ENCODE data around the gene NTRK3. TPM values are rescaled to one million over a fixed set of nuclear protein-coding genes. Genes with fewer than 3 reads are reported as not detected.
"Not testable (repeated sequence)": the region's sequence is repeated elsewhere in the genome, so short reads cannot be mapped to it uniquely, and the experiment has no call there.

The NTRK3 gene
- total RNA-seq, 2 experiments from 2014 or later, result not detected

GRCh38 chr15:87835830-87836229 is 420.7 kb downstream of the NTRK3 start:
- H3K4me3 Mint-ChIP-seq; DNase-seq; H3K27me3 Mint-ChIP-seq; H3K36me3 Mint-ChIP-seq (ENCODE audit: low read depth); H3K4me1 Mint-ChIP-seq; H3K27ac Mint-ChIP-seq; POLR2A ChIA-PET; CTCF ChIA-PET; H3K9me3 Mint-ChIP-seq: not testable (repeated sequence)

- H3K4me1 Mint-ChIP-seq; H3K27me3 Mint-ChIP-seq; H3K36me3 Mint-ChIP-seq (ENCODE audit: low read depth); H3K4me3 Mint-ChIP-seq; POLR2A ChIA-PET; DNase-seq; H3K9me3 Mint-ChIP-seq; H3K27ac Mint-ChIP-seq; CTCF ChIA-PET: not testable (repeated sequence)
Observed at GRCh38 chr15:87833333-87833732, 423.2 kb downstream of the NTRK3 start.

GRCh38 chr15:87829332-87830050 is 427.0 kb downstream of the NTRK3 start:
- no peak overlapping the region for H3K27ac Mint-ChIP-seq
- H3K36me3 Mint-ChIP-seq (ENCODE audit: low read depth), result no peaks in the 10 kb centered on the region
- H3K4me1 Mint-ChIP-seq, result no peaks in the 10 kb centered on the region
- H3K27me3 Mint-ChIP-seq, result no peaks in the 10 kb centered on the region
- no peak overlapping the region for H3K4me3 Mint-ChIP-seq
- peaks cover 5% of the 10 kb centered on the region for H3K9me3 Mint-ChIP-seq
- ChIA-PET CTCF (no interaction called here), POLR2A (no interaction called here)
- no peak for DNase-seq

GRCh38 chr15:87828608-87829007 is 427.9 kb downstream of the NTRK3 start:
- CTCF ChIA-PET, result no interaction called here
- no peak for DNase-seq
- H3K27me3 Mint-ChIP-seq, result no peaks in the 10 kb centered on the region
- POLR2A ChIA-PET, result no interaction called here
- H3K36me3 Mint-ChIP-seq (ENCODE audit: low read depth), result no peaks in the 10 kb centered on the region
- H3K4me1 Mint-ChIP-seq, result no peaks in the 10 kb centered on the region
- peaks cover 5% of the 10 kb centered on the region for H3K9me3 Mint-ChIP-seq
- no peak overlapping the region for H3K27ac Mint-ChIP-seq
- no peak overlapping the region for H3K4me3 Mint-ChIP-seq

- no peak for DNase-seq
- Mint-ChIP-seq H3K27me3 (no peaks in the 10 kb centered on the region), H3K4me1 (no peaks in the 10 kb centered on the region), H3K36me3 (ENCODE audit: low read depth) (no peaks in the 10 kb centered on the region), H3K27ac (no peak overlapping the region), H3K9me3 (peaks cover 2% of the 10 kb centered on the region), H3K4me3 (no peak overlapping the region)
- CTCF ChIA-PET, result no interaction called here
- POLR2A ChIA-PET, result no interaction called here
Observed at GRCh38 chr15:87827131-87827530, 429.4 kb downstream of the NTRK3 start.

GRCh38 chr15:87826119-87826747 is 430.3 kb downstream of the NTRK3 start:
- Mint-ChIP-seq H3K36me3 (ENCODE audit: low read depth) (no peaks in the 10 kb centered on the region), H3K27me3 (no peaks in the 10 kb centered on the region), H3K27ac (no peak overlapping the region), H3K4me3 (no peak overlapping the region), H3K9me3 (peaks cover 2% of the 10 kb centered on the region), H3K4me1 (no peaks in the 10 kb centered on the region)
- CTCF ChIA-PET, result no interaction called here
- POLR2A ChIA-PET, result no interaction called here
- no peak for DNase-seq

- no peak overlapping the region for H3K27ac Mint-ChIP-seq
- DNase-seq, result no peak
- no peak overlapping the region for H3K4me3 Mint-ChIP-seq
- no peaks in the 10 kb centered on the region for H3K4me1 Mint-ChIP-seq
- ChIA-PET CTCF (interaction anchor here (0.6 kb wide), 1 partner anchor 352 kb away, joined by 3 read pairs; no protein-coding TSS in a partner anchor), POLR2A (no interaction called here)
- H3K36me3 Mint-ChIP-seq (ENCODE audit: low read depth), result no peaks in the 10 kb centered on the region
- no peaks in the 10 kb centered on the region for H3K9me3 Mint-ChIP-seq
- H3K27me3 Mint-ChIP-seq, result no peaks in the 10 kb centered on the region
Observed at GRCh38 chr15:87818756-87819155, 437.8 kb downstream of the NTRK3 start.

- no peaks in the 10 kb centered on the region for H3K9me3 Mint-ChIP-seq
- POLR2A ChIA-PET, result no interaction called here
- CTCF ChIA-PET, result no interaction called here
Observed at GRCh38 chr15:87817553-87817952, 439.0 kb downstream of the NTRK3 start.

GRCh38 chr15:87816811-87817210 is 439.7 kb downstream of the NTRK3 start:
- no peak overlapping the region for H3K27ac Mint-ChIP-seq
- CTCF ChIA-PET, result no interaction called here
- no peaks in the 10 kb centered on the region for H3K4me1 Mint-ChIP-seq
- H3K36me3 Mint-ChIP-seq (ENCODE audit: low read depth), result no peaks in the 10 kb centered on the region
- DNase-seq, result no peak
- no peaks in the 10 kb centered on the region for H3K9me3 Mint-ChIP-seq
- POLR2A ChIA-PET, result no interaction called here
- no peak overlapping the region for H3K4me3 Mint-ChIP-seq
- no peaks in the 10 kb centered on the region for H3K27me3 Mint-ChIP-seq

More at GRCh38 chr15:87817553-87817952, 439.0 kb downstream of the NTRK3 start:
- no peaks in the 10 kb centered on the region for H3K27me3 Mint-ChIP-seq
- H3K36me3 Mint-ChIP-seq (ENCODE audit: low read depth), result no peaks in the 10 kb centered on the region
- DNase-seq, result no peak
- no peak overlapping the region for H3K4me3 Mint-ChIP-seq
- H3K27ac Mint-ChIP-seq, result no peak overlapping the region
- H3K4me1 Mint-ChIP-seq, result no peaks in the 10 kb centered on the region

- Mint-ChIP-seq H3K9me3 (no peaks in the 10 kb centered on the region), H3K27me3 (no peaks in the 10 kb centered on the region), H3K27ac (no peak overlapping the region), H3K36me3 (ENCODE audit: low read depth) (no peaks in the 10 kb centered on the region), H3K4me1 (no peaks in the 10 kb centered on the region), H3K4me3 (no peak overlapping the region)
- no peak for DNase-seq
- ChIA-PET POLR2A (no interaction called here), CTCF (interaction anchor here (1.0 kb wide), 1 partner anchor 20 kb away, joined by 5 read pairs; no protein-coding TSS in a partner anchor)
Observed at GRCh38 chr15:87816016-87816415, 440.5 kb downstream of the NTRK3 start.

Other genes starting within 250 kb of the NTRK3 start
- gene MRPL46, start 210.6 kb upstream of the NTRK3 start, total RNA-seq, result 10 to 100 TPM; 25.9 to 26.0 TPM
- 10 to 100 TPM; 53.3 to 57.9 TPM for gene MRPS11, start 211.0 kb upstream of the NTRK3 start, total RNA-seq